Fibroblast of mammary gland (primary cell): Measurements from ENCODE around the gene CSMD2.

ENCODE experiments used
- DNase-seq: peaks from one replicate; pipeline ENCODE4 v3.0.0-alpha.2; 2010; ENCODE audit warnings: low read depth
- H3K4me3 ChIP-seq: 2 replicates; pipeline ENCODE4 v1.5.1; 2011; ENCODE audit warnings: low read depth, mild to moderate bottlenecking, low read length, moderate library complexity; ENCODE audit not compliant: control insufficient read depth
- TF ChIP-seq, protein P1 (sequence below): conservative IDR thresholded peaks from 2 replicates; pipeline ENCODE4 v1.5.1; 2011; ENCODE audit warnings: low read depth, low read length, inconsistent platforms; ENCODE audit not compliant: control insufficient read depth, insufficient read depth

Gene CSMD2

GRCh38 chr1:33684396-33685179, 480.4 kb downstream of the CSMD2 start:
- DNase-seq = no peak
- TF ChIP-seq, protein P1, sequence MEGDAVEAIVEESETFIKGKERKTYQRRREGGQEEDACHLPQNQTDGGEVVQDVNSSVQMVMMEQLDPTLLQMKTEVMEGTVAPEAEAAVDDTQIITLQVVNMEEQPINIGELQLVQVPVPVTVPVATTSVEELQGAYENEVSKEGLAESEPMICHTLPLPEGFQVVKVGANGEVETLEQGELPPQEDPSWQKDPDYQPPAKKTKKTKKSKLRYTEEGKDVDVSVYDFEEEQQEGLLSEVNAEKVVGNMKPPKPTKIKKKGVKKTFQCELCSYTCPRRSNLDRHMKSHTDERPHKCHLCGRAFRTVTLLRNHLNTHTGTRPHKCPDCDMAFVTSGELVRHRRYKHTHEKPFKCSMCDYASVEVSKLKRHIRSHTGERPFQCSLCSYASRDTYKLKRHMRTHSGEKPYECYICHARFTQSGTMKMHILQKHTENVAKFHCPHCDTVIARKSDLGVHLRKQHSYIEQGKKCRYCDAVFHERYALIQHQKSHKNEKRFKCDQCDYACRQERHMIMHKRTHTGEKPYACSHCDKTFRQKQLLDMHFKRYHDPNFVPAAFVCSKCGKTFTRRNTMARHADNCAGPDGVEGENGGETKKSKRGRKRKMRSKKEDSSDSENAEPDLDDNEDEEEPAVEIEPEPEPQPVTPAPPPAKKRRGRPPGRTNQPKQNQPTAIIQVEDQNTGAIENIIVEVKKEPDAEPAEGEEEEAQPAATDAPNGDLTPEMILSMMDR = no peak

DNA sequence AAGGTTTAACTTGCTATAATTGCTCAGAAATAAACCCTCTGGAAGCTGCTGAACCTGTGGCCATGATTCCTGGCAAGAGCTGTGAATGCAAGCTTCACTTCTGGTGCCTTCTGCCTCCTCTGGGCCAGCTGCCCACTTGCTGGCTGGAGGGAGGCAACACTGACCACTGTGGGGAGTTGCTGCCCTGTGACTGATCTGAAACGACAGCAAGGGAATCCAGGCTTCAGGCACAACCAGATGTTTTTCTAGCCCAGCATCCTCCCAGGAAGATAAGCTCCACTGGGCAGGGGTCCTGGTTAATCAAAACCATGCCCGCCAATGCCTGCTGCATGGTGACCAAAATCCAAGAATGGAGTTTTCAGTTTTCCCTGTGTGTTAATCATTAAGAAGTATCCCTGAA, 481.1 kb downstream of the CSMD2 start:
- DNase-seq = no peak
- TF ChIP-seq, protein P1 = no peak

More at GRCh38 chr1:33684396-33685179, 480.4 kb downstream of the CSMD2 start:
- H3K4me3 ChIP-seq = no peak overlapping the region

DNA sequence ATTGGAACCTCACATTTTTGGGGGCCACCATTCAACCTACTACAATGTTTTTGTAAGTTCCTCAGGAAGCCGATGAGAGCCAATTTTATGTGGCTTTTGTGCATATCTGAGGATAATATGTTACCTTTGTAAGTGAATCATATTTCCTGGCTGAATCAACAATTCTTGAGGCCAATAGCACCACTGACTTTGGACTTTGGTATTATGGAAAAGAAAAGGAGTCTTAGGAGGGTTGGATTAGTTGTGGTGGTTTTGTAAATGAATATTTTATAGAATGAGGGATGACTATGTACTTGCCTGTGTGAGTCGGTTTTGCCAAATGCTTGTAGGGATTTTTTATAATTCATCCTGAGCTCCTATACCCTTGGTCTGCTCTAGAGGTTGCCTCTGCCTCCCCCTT, 482.7 kb downstream of the CSMD2 start:
- DNase-seq = no peak
- TF ChIP-seq, protein P1 = no peak
- no peak overlapping the region for H3K4me3 ChIP-seq

More for the DNA sequence above, 481.1 kb downstream of the CSMD2 start:
- H3K4me3 ChIP-seq = no peak overlapping the region

GRCh38 chr1:33680281-33680840, 484.7 kb downstream of the CSMD2 start:
- TF ChIP-seq, protein P1 = no peak
- no peak overlapping the region for H3K4me3 ChIP-seq
- DNase-seq = no peak

- TF ChIP-seq, protein P1 = no peak
- no peak for DNase-seq
- H3K4me3 ChIP-seq = no peak overlapping the region
Measured at GRCh38 chr1:33670567-33670966, 494.5 kb downstream of the CSMD2 start.

DNA sequence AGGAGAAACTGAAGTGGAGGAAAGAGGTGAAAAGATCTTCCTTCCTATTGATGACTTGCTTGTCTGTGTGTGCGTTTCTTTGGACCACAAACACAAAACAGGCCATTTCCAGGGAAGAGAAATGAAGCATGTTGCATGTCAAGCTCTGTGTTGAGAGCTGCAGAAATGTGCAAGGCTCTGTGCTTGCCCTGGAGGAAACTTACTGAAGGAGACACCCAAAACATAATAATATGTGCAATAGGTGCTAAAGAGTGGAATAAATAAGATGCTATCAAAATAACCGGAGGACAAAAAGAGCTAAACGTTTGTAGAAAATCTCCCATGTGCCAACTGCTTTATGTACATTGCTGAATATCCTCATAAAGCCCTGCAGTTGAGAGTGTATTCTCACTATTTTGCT, 496.3 kb downstream of the CSMD2 start:
- TF ChIP-seq, protein P1 = no peak
- no peak overlapping the region for H3K4me3 ChIP-seq
- no peak for DNase-seq
